IMR-90 (cell line): Measurements from ENCODE around the gene OSBPL1A. TPM values are rescaled to one million over a fixed set of nuclear protein-coding genes. Genes with fewer than 3 reads are reported as not detected.

Experiments
- ATAC-seq: fragments of 200-7000 bp; cut with Tn5 transposase; 2 replicates; pipeline ENCODE4 v1.9.1; 2020; ENCODE audit warnings: low read depth, mild to moderate bottlenecking, moderate library complexity
- BruUV-seq: library from RNA; stranded (reverse); fragments of 400-500 nt; replicated peaks from 2 replicates; lab custom pipeline; 2021; lab: Mats Ljungman, UMichigan
- CTCF ChIA-PET: fragments of 300-600 bp; formaldehyde crosslinking; extraction: SDS; loops from one replicate; lab custom pipeline; 2021; ENCODE audit warnings: antibody characterized with exemption; lab: Yijun Ruan, JAX
- POLR2A ChIA-PET: fragments of 300-600 bp; sonication (Branson Sonifier 250); formaldehyde crosslinking; loops from one replicate; lab custom pipeline; 2022; ENCODE audit warnings: antibody characterized with exemption; ENCODE audit not compliant: unreplicated experiment; lab: Charles Lee
- DNase-seq: peaks from one replicate; pipeline ENCODE4 v3.0.0; 2013
- H2AFZ ChIP-seq: replicated peaks from 2 replicates; pipeline ENCODE3; 2013; ENCODE audit warnings: low read length, mild to moderate bottlenecking; ENCODE audit not compliant: poor library complexity
- H2AK5ac ChIP-seq: 2 replicates; pipeline ENCODE4 v1.6.1; 2013; ENCODE audit warnings: low read depth, low read length, inconsistent platforms
- H2AK9ac ChIP-seq: replicated peaks from 2 replicates; pipeline ENCODE3; 2013; ENCODE audit warnings: mild to moderate bottlenecking, low read depth, low read length, moderate library complexity; ENCODE audit not compliant: poor library complexity
- H2BK120ac ChIP-seq: 2 replicates; pipeline ENCODE4 v1.6.1; 2013; ENCODE audit warnings: low read depth, low read length, inconsistent platforms
- H2BK15ac ChIP-seq: 3 replicates; pipeline ENCODE4 v1.6.1; 2013; ENCODE audit warnings: low read depth, low read length, inconsistent platforms
- H2BK20ac ChIP-seq: 2 replicates; pipeline ENCODE4 v1.6.1; 2013; ENCODE audit warnings: low read depth, mild to moderate bottlenecking, inconsistent platforms, low read length, moderate library complexity
- H2BK5ac ChIP-seq: 2 replicates; pipeline ENCODE4 v1.6.1; 2013; ENCODE audit warnings: mild to moderate bottlenecking, low read depth, low read length, inconsistent platforms; ENCODE audit not compliant: poor library complexity, severe bottlenecking
- H3K14ac ChIP-seq: replicated peaks from 2 replicates; pipeline ENCODE4 v1.6.1; 2013; ENCODE audit warnings: low read depth, low read length, inconsistent platforms
- H3K18ac ChIP-seq: 2 replicates; pipeline ENCODE4 v1.6.1; 2013; ENCODE audit warnings: low read depth, low read length, control low read depth
- H3K23ac ChIP-seq: 2 replicates; pipeline ENCODE4 v1.6.1; 2013; ENCODE audit warnings: low read depth, low read length, inconsistent platforms
- H3K27ac ChIP-seq: 2 replicates; pipeline ENCODE4 v1.5.1; 2013; ENCODE audit warnings: mild to moderate bottlenecking, control low read depth, low read length; ENCODE audit not compliant: insufficient read depth
- H3K27me3 ChIP-seq: 2 replicates; pipeline ENCODE4 v1.6.1; 2013; ENCODE audit warnings: low read length; ENCODE audit not compliant: control insufficient read depth, insufficient read depth
- H3K36me3 ChIP-seq: 2 replicates; pipeline ENCODE4 v1.6.1; 2013; ENCODE audit warnings: low read length, mixed read lengths; ENCODE audit not compliant: control insufficient read depth, insufficient read depth
- H3K4ac ChIP-seq: 2 replicates; pipeline ENCODE4 v1.6.1; 2013; ENCODE audit warnings: low read depth, low read length, inconsistent platforms
- H3K4me1 ChIP-seq: 2 replicates; pipeline ENCODE4 v1.6.1; 2013; ENCODE audit warnings: low read length, mixed read lengths; ENCODE audit not compliant: control insufficient read depth, insufficient read depth
- H3K4me2 ChIP-seq: 2 replicates; pipeline ENCODE4 v1.6.1; 2013; ENCODE audit warnings: low read depth, mild to moderate bottlenecking, control low read depth, low read length, moderate library complexity
- H3K4me3 ChIP-seq: 2 replicates; pipeline ENCODE4 v1.5.1; 2013; ENCODE audit warnings: low read depth, mild to moderate bottlenecking, control low read depth, low read length, moderate library complexity; ENCODE audit not compliant: insufficient read depth
- H3K56ac ChIP-seq: 2 replicates; pipeline ENCODE4 v1.6.1; 2013; ENCODE audit warnings: low read length, inconsistent platforms; ENCODE audit not compliant: insufficient read depth; ENCODE audit errors: extremely low read depth
- H3K79me1 ChIP-seq, 2 experiments: 2 replicates each; pipeline ENCODE4 v1.6.1; 2013; ENCODE audit warnings: low read length in 2 of 2, inconsistent platforms in 1 of 2, low read depth in 1 of 2
- H3K9ac ChIP-seq: 2 replicates; pipeline ENCODE4 v1.6.1; 2013; ENCODE audit warnings: low read depth, low read length, control low read depth
- H3K9me1 ChIP-seq: 2 replicates; pipeline ENCODE4 v1.6.1; 2013; ENCODE audit warnings: low read length, inconsistent platforms; ENCODE audit not compliant: insufficient read depth
- H3K9me3 ChIP-seq: 2 replicates; pipeline ENCODE4 v1.6.1; 2013; ENCODE audit warnings: low read length; ENCODE audit not compliant: control insufficient read depth, insufficient read depth
- H4K20me1 ChIP-seq: 2 replicates; pipeline ENCODE4 v1.6.1; 2013; ENCODE audit warnings: low read length, inconsistent platforms; ENCODE audit not compliant: insufficient read depth
- H4K5ac ChIP-seq: 2 replicates; pipeline ENCODE4 v1.6.1; 2013; ENCODE audit warnings: mild to moderate bottlenecking, low read depth, low read length, control low read depth
- H4K8ac ChIP-seq, 2 experiments: 2 replicates each; pipeline ENCODE4 v1.6.1; 2013; ENCODE audit warnings: low read depth in 2 of 2, low read length in 2 of 2, control low read depth in 1 of 2, inconsistent platforms in 1 of 2
- H4K91ac ChIP-seq: 2 replicates; pipeline ENCODE4 v1.6.1; 2013; ENCODE audit warnings: low read depth, low read length, inconsistent platforms; ENCODE audit not compliant: insufficient read depth
- BHLHE40 ChIP-seq: fragments of 150-350 bp; IDR thresholded peaks from 2 replicates; pipeline ENCODE4 v1.6.1; 2016; ENCODE audit warnings: mild to moderate bottlenecking, low read depth, low read length
- CTCF ChIP-seq: conservative IDR thresholded peaks from 2 replicates; pipeline ENCODE4 v1.5.1; 2012; ENCODE audit warnings: mild to moderate bottlenecking, low read depth, low read length, improper control_type of control experiment
- FOS ChIP-seq: fragments of 150-350 bp; IDR thresholded peaks from 2 replicates; pipeline ENCODE4 v1.6.1; 2016; ENCODE audit warnings: low read depth, low read length
- MXI1 ChIP-seq: IDR thresholded peaks from 2 replicates; pipeline ENCODE4 v1.6.1; 2012; ENCODE audit warnings: low read depth, mild to moderate bottlenecking, low read length, moderate library complexity, borderline replicate concordance
- POLR2A ChIP-seq: IDR thresholded peaks from 2 replicates; pipeline ENCODE4 v1.6.1; 2012; ENCODE audit warnings: mild to moderate bottlenecking, low read depth, low read length
- RAD21 ChIP-seq: IDR thresholded peaks from 2 replicates; pipeline ENCODE4 v1.6.1; 2012; ENCODE audit warnings: low read length, improper control_type of control experiment
- USF2 ChIP-seq: fragments of 150-350 bp; IDR thresholded peaks from 2 replicates; pipeline ENCODE4 v1.6.1; 2017; ENCODE audit warnings: mild to moderate bottlenecking, antibody characterized with exemption, low read length, low read depth
- WGBS, 2 experiments: methylation state at CpG; one replicate each; pipeline versions ENCODE4 v1.1.5 to v1.1.7; 2013; ENCODE audit warnings: missing lambda C conversion rate in 2 of 2; ENCODE audit not compliant: insufficient read length in 1 of 2; ENCODE audit errors: extremely low coverage in 2 of 2; 5-methylcytosine and 5-hydroxymethylcytosine counted together
- dilution Hi-C: fragments of 300-500 bp; cut with HindIII; formaldehyde crosslinking; loops from one replicate; pipeline ENCODE4 v1.14.3; 2018; ENCODE audit warnings: low sequenced_read_pairs; ENCODE audit not compliant: unreplicated experiment
- in situ Hi-C: fragments of 300-500 bp; cut with MboI; formaldehyde crosslinking; loops from 3 replicates; pipeline ENCODE4 v1.14.3; 2019; ENCODE audit warnings: low sequenced_read_pairs, inconsistent platforms, mixed read lengths
- intact Hi-C: fragments of 100-400 bp; cut with micrococcal nuclease; formaldehyde crosslinking; loops from 2 replicates; pipeline ENCODE4 v1.10.0; 2022
- polyA plus RNA-seq, 3 experiments: library from polyadenylated mRNA; depleted of rRNA; stranded (reverse); fragments of >200 nt; gene quantifications; 2 replicates each; pipeline ENCODE4 v1.2.3, GENCODE V29; 2012; ENCODE audit warnings: low replicate concordance in 1 of 3
- total RNA-seq: library from RNA; depleted of rRNA; stranded (reverse); fragments of >200 nt; gene quantifications from 2 replicates; pipeline ENCODE4 v1.2.3, GENCODE V29; 2012

Gene OSBPL1A
- total and polyA plus RNA-seq, 2 of the 4 experiments (the other 2 are of a cell fraction), result 29.4 to 70.4 TPM

- CTCF ChIA-PET, result interaction anchor here (1.4 kb wide), 1 partner anchor 10 kb away, joined by 8 read pairs; no protein-coding TSS in a partner anchor
- Histone ChIP-seq H2BK15ac (no peak overlapping the region), H3K14ac (no peak overlapping the region), H4K5ac (no peak overlapping the region), H3K4ac (no peak overlapping the region), H2BK5ac (no peak overlapping the region), H3K9me1 (peaks cover 2% of the 10 kb centered on the region; the same call in 1 of the 2 replicates), H2AK9ac (no peak overlapping the region), H3K23ac (no peak overlapping the region), H4K8ac (no peak overlapping the region), H3K18ac (no peak overlapping the region), H3K4me2 (no peak overlapping the region), H4K91ac (no peak overlapping the region), H3K9me3 (no peaks in the 10 kb centered on the region), H3K9ac (no peak overlapping the region), H3K56ac (no peak overlapping the region), H3K79me1 (0 out of 4 replicates have a peak, but pooled peaks cover 0 to 11% of the 10 kb centered on the region in 2 experiments), H3K27me3 (no peaks in the 10 kb centered on the region), H3K4me3 (no peak overlapping the region), H2BK120ac (no peak overlapping the region), H2AK5ac (no peak overlapping the region), H3K4me1 (peaks cover 4% of the 10 kb centered on the region), H2BK20ac (no peak overlapping the region), H3K36me3 (no peaks in the 10 kb centered on the region), H4K20me1 (no peaks in the 10 kb centered on the region), H2AFZ (no peak overlapping the region), H3K27ac (no peak overlapping the region)
- dilution Hi-C loops (no loop called here), intact Hi-C loops (no loop called here), in situ Hi-C loops (no loop called here)
- BruUV-seq, result no TSS peak
- POLR2A ChIA-PET, result no interaction called here
- WGBS, 2 experiments, result no CpG with 5 or more reads among the region's 5 CpGs
- no peak for TF ChIP-seq RAD21
- TF ChIP-seq USF2, result no peak
- no peak for TF ChIP-seq BHLHE40
- no peak for TF ChIP-seq FOS
- no peak for TF ChIP-seq POLR2A
- TF ChIP-seq CTCF, result no peak
- TF ChIP-seq MXI1, result no peak
- DNase-seq (no peak), ATAC-seq (no peak)
Observed at GRCh38 chr18:24187049-24187448, 210.6 kb downstream of the OSBPL1A start.
